ENCODE measurements around the gene ELAC2.

ELAC2 gene

GRCh38 chr17:13017655-13018459, at the start of gene ELAC2:
TSS of gene ELAC2 (minus strand) at chr17:13018027. CDS start at chr17:13017947, 80 bp downstream.
- DNase-seq (ENCODE audit: low read depth in 2 of 2): peak; percentile 95 to 96

- DNase-seq (ENCODE audit: low read depth in 2 of 2): no peak
Observed at GRCh38 chr17:13065032-13065431, 47.2 kb upstream of the ELAC2 start.

GRCh38 chr17:13055131-13055530, 37.3 kb upstream of the ELAC2 start:
- no peak for DNase-seq (ENCODE audit: low read depth in 2 of 2)

GRCh38 chr17:13054666-13055065, 36.8 kb upstream of the ELAC2 start:
- no peak for DNase-seq (ENCODE audit: low read depth in 2 of 2)

- DNase-seq (ENCODE audit: low read depth in 2 of 2): no peak
Observed at GRCh38 chr17:13051915-13052314, 34.1 kb upstream of the ELAC2 start.

- no peak for DNase-seq (ENCODE audit: low read depth in 2 of 2)
Observed at GRCh38 chr17:13047011-13047606, 29.3 kb upstream of the ELAC2 start.

GRCh38 chr17:13046361-13046760, 28.5 kb upstream of the ELAC2 start:
- no peak for DNase-seq (ENCODE audit: low read depth in 2 of 2)

GRCh38 chr17:13044572-13045065, 26.8 kb upstream of the ELAC2 start:
- no peak for DNase-seq (ENCODE audit: low read depth in 2 of 2)

- DNase-seq (ENCODE audit: low read depth in 2 of 2): no peak
Observed at GRCh38 chr17:13038931-13039665, 21.3 kb upstream of the ELAC2 start.

- no peak for DNase-seq (ENCODE audit: low read depth in 2 of 2)
Observed at GRCh38 chr17:13036751-13037150, 18.9 kb upstream of the ELAC2 start.

- no peak for DNase-seq (ENCODE audit: low read depth in 2 of 2)
Observed at GRCh38 chr17:13035420-13035819, 17.6 kb upstream of the ELAC2 start.

- peak in 1 of 2 donors; percentile 29 for DNase-seq (ENCODE audit: low read depth in 2 of 2)
Observed at GRCh38 chr17:13031718-13032350, 14.0 kb upstream of the ELAC2 start.

GRCh38 chr17:13030459-13031300, 12.9 kb upstream of the ELAC2 start:
- DNase-seq (ENCODE audit: low read depth in 2 of 2): peak; percentile 13 to 27

GRCh38 chr17:13030056-13030455, 12.2 kb upstream of the ELAC2 start:
- DNase-seq (ENCODE audit: low read depth in 2 of 2): no peak

- no peak for DNase-seq (ENCODE audit: low read depth in 2 of 2)
Observed at GRCh38 chr17:13029340-13029739, 11.5 kb upstream of the ELAC2 start.

- no peak for DNase-seq (ENCODE audit: low read depth in 2 of 2)
Observed at GRCh38 chr17:13027246-13027645, 9.4 kb upstream of the ELAC2 start.

GRCh38 chr17:13025687-13026086, 7.9 kb upstream of the ELAC2 start:
- no peak for DNase-seq (ENCODE audit: low read depth in 2 of 2)

- no peak for DNase-seq (ENCODE audit: low read depth in 2 of 2)
Observed at GRCh38 chr17:13025258-13025627, 7.4 kb upstream of the ELAC2 start.

GRCh38 chr17:13024526-13025257, 6.9 kb upstream of the ELAC2 start:
- DNase-seq (ENCODE audit: low read depth in 2 of 2): peak; percentile 22 to 54

GRCh38 chr17:13024016-13024415, 6.2 kb upstream of the ELAC2 start:
- no peak for DNase-seq (ENCODE audit: low read depth in 2 of 2)

Data from stimulated activated CD4-positive, alpha-beta T cell treated with anti-CD3 and anti-CD28 coated beads, Interleukin-15, amount 100 ng/mL, for 48 hours (primary cell).